NCI-H446 (cell line): ENCODE results near the gene GPC6.
A peak's percentile ranks its signal among the peaks of the same experiment; 100 is the strongest.
"Not testable (repeated sequence)": the region's sequence is repeated elsewhere in the genome, so short reads cannot be mapped to it uniquely, and the experiment has no call there.

Experiments used
- DNase-seq, 2 experiments: peaks; one replicate each; lab custom pipeline; 2025; lab: John Stamatoyannopoulos, UW

Gene GPC6

GRCh38 chr13:93226623-93227279, at the start of gene GPC6:
Gene GPC6 (plus strand): TSS chr13:93226807.
- DNase-seq: peak; percentile 38 to 65

- no peak for DNase-seq
These were observed 46.1 kb upstream of the GPC6 start for GRCh38 chr13:93180356-93180969.

GRCh38 chr13:93182406-93182805, 44.2 kb upstream of the GPC6 start:
- no peak for DNase-seq

- no peak for DNase-seq
These were observed 43.3 kb upstream of the GPC6 start for GRCh38 chr13:93183302-93183701.

- no peak for DNase-seq
These were observed 36.6 kb upstream of the GPC6 start for GRCh38 chr13:93190006-93190405.

- no peak for DNase-seq
These were observed 32.9 kb upstream of the GPC6 start for GRCh38 chr13:93193682-93194081.

- DNase-seq: no peak
These were observed 26.8 kb upstream of the GPC6 start for GRCh38 chr13:93199856-93200255.

GRCh38 chr13:93200626-93201025, 26.0 kb upstream of the GPC6 start:
- DNase-seq: no peak

- no peak for DNase-seq
These were observed 24.5 kb upstream of the GPC6 start for GRCh38 chr13:93201992-93202558.

- DNase-seq: not testable (repeated sequence)
These were observed 19.7 kb upstream of the GPC6 start for GRCh38 chr13:93206778-93207392.

GRCh38 chr13:93216122-93216521, 10.5 kb upstream of the GPC6 start:
- DNase-seq: no peak

- DNase-seq: peak; percentile 14 to 17
These were observed 8.8 kb upstream of the GPC6 start for GRCh38 chr13:93217721-93218261.

- DNase-seq: no peak
These were observed 8.0 kb upstream of the GPC6 start for GRCh38 chr13:93218583-93218982.

- no peak for DNase-seq
These were observed 6.5 kb upstream of the GPC6 start for GRCh38 chr13:93220073-93220472.

- DNase-seq: no peak
These were observed 3.6 kb upstream of the GPC6 start for GRCh38 chr13:93222976-93223375.

GRCh38 chr13:93224535-93224934, 2.1 kb upstream of the GPC6 start:
- no peak for DNase-seq

- no peak for DNase-seq
These were observed 997 bp upstream of the GPC6 start for GRCh38 chr13:93225610-93226009.

- DNase-seq: no peak
These were observed 463 bp upstream of the GPC6 start for GRCh38 chr13:93226065-93226622.

GRCh38 chr13:93227280-93227877, 772 bp downstream of the GPC6 start:
- DNase-seq: peak in 1 of 2 experiments; percentile 29

GRCh38 chr13:93227878-93228642, 1.5 kb downstream of the GPC6 start:
- DNase-seq: peak in 1 of 2 experiments; percentile 52

- no peak for DNase-seq
These were observed 2.0 kb downstream of the GPC6 start for GRCh38 chr13:93228643-93228937.
